Measurements from ENCODE around the gene AUP1. TPM values are rescaled to one million over a fixed set of nuclear protein-coding genes. Genes with fewer than 3 reads are reported as not detected.

Gene AUP1
- polyA plus RNA-seq, 1 donor from 2014 or later, result 153 TPM

DNA sequence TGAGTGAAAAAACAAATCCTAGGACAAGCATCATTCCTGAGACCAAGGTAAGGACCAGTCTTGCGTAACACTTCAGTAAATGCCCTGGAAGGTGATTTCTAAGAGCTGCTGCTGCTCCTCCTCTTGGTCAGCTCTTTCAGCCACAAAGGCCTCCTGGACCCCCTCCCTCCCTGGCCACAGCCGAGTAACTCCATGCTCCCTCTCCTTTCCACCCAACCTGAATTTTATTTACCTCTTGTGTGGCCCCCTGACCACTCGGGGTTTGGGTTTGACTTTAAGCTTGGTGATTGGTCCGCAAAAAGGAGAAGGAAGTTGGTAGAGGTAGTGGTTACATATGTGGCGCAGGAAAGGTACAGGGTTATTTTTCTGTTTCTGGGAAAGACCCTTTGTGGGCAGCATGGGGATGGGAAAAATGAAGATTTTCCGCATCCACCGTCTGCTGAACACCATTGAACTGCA is 9.4 kb upstream of the AUP1 start:
- no peak overlapping the region for H3K9ac ChIP-seq (ENCODE audit: low read length)
- no peak overlapping the region for H3K4me2 ChIP-seq (ENCODE audit: low read length)
- no peaks in the 10 kb centered on the region for H3K9me2 ChIP-seq (ENCODE audit: insufficient read depth, low read length)
- H3K79me2 ChIP-seq (replicated peaks; ENCODE audit: insufficient read depth, low read length), result no peaks in the 10 kb centered on the region
- no peaks in the 10 kb centered on the region for H4K20me1 ChIP-seq (ENCODE audit: insufficient read depth)
- H3K9me3 ChIP-seq (ENCODE audit: low read length), result no peaks in the 10 kb centered on the region
- no peaks in the 10 kb centered on the region for H3K36me3 ChIP-seq (ENCODE audit: insufficient read depth, low read length)
- TF ChIP-seq, protein P1, sequence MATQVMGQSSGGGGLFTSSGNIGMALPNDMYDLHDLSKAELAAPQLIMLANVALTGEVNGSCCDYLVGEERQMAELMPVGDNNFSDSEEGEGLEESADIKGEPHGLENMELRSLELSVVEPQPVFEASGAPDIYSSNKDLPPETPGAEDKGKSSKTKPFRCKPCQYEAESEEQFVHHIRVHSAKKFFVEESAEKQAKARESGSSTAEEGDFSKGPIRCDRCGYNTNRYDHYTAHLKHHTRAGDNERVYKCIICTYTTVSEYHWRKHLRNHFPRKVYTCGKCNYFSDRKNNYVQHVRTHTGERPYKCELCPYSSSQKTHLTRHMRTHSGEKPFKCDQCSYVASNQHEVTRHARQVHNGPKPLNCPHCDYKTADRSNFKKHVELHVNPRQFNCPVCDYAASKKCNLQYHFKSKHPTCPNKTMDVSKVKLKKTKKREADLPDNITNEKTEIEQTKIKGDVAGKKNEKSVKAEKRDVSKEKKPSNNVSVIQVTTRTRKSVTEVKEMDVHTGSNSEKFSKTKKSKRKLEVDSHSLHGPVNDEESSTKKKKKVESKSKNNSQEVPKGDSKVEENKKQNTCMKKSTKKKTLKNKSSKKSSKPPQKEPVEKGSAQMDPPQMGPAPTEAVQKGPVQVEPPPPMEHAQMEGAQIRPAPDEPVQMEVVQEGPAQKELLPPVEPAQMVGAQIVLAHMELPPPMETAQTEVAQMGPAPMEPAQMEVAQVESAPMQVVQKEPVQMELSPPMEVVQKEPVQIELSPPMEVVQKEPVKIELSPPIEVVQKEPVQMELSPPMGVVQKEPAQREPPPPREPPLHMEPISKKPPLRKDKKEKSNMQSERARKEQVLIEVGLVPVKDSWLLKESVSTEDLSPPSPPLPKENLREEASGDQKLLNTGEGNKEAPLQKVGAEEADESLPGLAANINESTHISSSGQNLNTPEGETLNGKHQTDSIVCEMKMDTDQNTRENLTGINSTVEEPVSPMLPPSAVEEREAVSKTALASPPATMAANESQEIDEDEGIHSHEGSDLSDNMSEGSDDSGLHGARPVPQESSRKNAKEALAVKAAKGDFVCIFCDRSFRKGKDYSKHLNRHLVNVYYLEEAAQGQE (IDR thresholded peaks at IDR 0.05; ENCODE audit: borderline replicate concordance), result no peak
- TF ChIP-seq EP300 (conservative IDR thresholded peaks at IDR 0.05; ENCODE audit: poor library complexity, severe bottlenecking) (no peak), RAD21 (conservative IDR thresholded peaks at IDR 0.05) (no peak), CTCF (IDR thresholded peaks at IDR 0.05; ENCODE audit: poor library complexity, severe bottlenecking) (no peak), EZH2 (IDR thresholded peaks at IDR 0.05; ENCODE audit: borderline replicate concordance, insufficient read depth, low read length, poor library complexity, severe bottlenecking) (no peak), MXI1 (conservative IDR thresholded peaks at IDR 0.05; ENCODE audit: poor library complexity, severe bottlenecking) (no peak), POLR2AphosphoS5 (IDR thresholded peaks at IDR 0.05) (no peak), TAF1 (IDR thresholded peaks at IDR 0.05; ENCODE audit: low read depth) (no peak), SMC3 (conservative IDR thresholded peaks at IDR 0.05; ENCODE audit: poor library complexity) (no peak)
- H3F3A ChIP-seq (ENCODE audit: insufficient read depth, low read length, poor library complexity, severe bottlenecking), result no peaks in the 10 kb centered on the region
- H3K4me3 ChIP-seq (ENCODE audit: low read length), result no peak overlapping the region
- no peak overlapping the region for H2AFZ ChIP-seq (ENCODE audit: low read depth, low read length)
- no peak overlapping the region for H3K27ac ChIP-seq (ENCODE audit: low read length)
- no peaks in the 10 kb centered on the region for H3K27me3 ChIP-seq (ENCODE audit: insufficient read depth, low read depth, low read length)

GRCh38 chr2:74537140-74537539 is 7.6 kb upstream of the AUP1 start:
- TF ChIP-seq, protein P1 (IDR thresholded peaks at IDR 0.05; ENCODE audit: borderline replicate concordance), result no peak
- no peak for TF ChIP-seq EZH2 (IDR thresholded peaks at IDR 0.05; ENCODE audit: borderline replicate concordance, insufficient read depth, low read length, poor library complexity, severe bottlenecking)
- Histone ChIP-seq H3K4me2 (ENCODE audit: low read length) (no peak overlapping the region), H3K9me2 (ENCODE audit: insufficient read depth, low read length) (no peaks in the 10 kb centered on the region), H2AFZ (ENCODE audit: low read depth, low read length) (no peak overlapping the region), H3K36me3 (ENCODE audit: insufficient read depth, low read length) (no peaks in the 10 kb centered on the region), H3K27ac (ENCODE audit: low read length) (no peak overlapping the region), H4K20me1 (ENCODE audit: insufficient read depth) (no peaks in the 10 kb centered on the region), H3K9ac (ENCODE audit: low read length) (no peak overlapping the region), H3K9me3 (ENCODE audit: low read length) (no peaks in the 10 kb centered on the region), H3K27me3 (ENCODE audit: insufficient read depth, low read depth, low read length) (no peaks in the 10 kb centered on the region), H3F3A (ENCODE audit: insufficient read depth, low read length, poor library complexity, severe bottlenecking) (no peaks in the 10 kb centered on the region), H3K79me2 (replicated peaks; ENCODE audit: insufficient read depth, low read length) (no peaks in the 10 kb centered on the region), H3K4me3 (ENCODE audit: low read length) (no peak overlapping the region)
